Stimulated activated CD8-positive, alpha-beta memory T cell treated with anti-CD3 and anti-CD28 coated beads, Interleukin-12 subunit alpha, Interleukin-12 subunit beta, amount 100 ng/mL, for 24 hours (primary cell): Measurements from ENCODE around the gene CNTN1.
"Not testable (repeated sequence)": the region's sequence is repeated elsewhere in the genome, so short reads cannot be mapped to it uniquely, and the experiment has no call there.

ENCODE experiments used
- DNase-seq: peaks from one replicate; pipeline ENCODE4 v3.0.0-alpha.2; 2020; ENCODE audit errors: extremely low read depth

Gene CNTN1

DNA sequence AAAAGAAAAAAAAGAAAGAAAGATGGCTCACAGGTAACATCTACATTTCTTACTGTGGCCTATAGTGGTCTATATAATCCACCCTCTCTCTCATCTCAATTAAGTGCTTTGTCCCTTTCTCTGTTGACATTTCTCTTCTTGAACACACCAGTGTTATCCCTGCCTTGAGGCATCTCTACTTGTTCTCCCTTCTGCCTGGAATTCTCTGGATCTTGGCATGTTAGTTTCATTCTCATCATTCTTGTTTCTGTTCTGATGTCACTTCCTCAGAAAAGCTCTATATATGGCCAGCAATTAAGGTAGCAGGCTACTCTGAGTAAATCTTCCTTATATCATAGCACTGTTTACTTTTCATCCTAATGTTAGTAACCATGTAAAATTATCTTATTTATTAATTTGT is 340.1 kb downstream of the CNTN1 start:
- DNase-seq, result no peak

- DNase-seq, result no peak
These were observed 342.4 kb downstream of the CNTN1 start for GRCh38 chr12:41034686-41035085.

DNA sequence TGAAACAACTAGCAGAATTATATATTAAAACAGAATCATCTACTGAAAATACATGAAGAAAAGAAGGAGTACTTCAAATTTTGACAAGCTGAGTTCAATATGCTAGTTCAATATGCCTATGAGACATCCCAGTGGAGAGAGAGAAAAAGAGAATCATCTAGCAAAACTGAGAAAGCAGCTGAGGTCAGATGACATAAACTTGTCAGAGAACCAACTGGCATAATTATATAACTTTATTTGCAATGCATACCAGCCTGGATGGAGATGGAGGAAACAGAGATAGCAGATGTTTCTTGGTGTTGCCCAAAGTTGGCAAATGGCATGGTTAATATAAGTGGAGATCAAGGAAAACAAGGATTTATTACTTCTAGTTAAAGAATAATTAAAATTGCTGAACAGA is 347.2 kb downstream of the CNTN1 start:
- DNase-seq, result no peak

DNA sequence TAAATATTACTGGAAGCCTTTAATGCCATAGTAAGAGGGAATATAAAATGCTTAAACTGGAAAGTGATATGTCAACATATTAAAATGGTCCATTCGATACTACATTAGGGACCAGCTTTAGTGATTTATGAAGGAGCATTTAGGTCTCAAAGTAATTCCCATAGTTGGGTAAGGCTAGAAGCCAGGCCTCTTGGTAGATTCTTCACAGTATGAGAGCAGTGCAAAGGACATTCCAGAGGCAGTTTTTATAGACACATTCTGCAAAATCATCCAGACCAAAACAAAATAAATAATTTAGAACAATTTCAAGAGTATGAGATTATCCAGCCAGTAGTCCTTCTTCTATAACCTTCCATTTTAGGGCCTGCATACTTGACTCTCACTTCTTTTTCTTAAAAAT is 353.3 kb downstream of the CNTN1 start:
- no peak for DNase-seq

DNA sequence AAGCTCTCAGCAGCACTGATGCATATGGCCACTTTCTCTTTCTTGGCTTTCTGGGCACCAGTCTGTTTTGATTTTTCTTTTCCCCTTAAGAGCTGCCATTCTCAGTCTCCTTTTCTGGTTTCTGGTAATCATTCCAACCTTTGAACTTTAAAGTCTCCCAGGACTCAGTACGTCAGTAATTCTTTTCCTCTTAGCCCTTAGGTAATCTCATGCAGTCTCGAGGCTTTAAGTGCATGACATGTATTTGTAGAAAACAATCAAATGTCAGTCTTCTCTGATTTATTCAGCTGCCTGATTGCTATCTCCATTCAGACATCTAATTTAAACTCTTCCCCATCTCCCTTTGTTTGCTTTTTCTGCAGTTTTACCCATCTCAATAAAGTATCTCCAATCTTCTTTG is 356.8 kb downstream of the CNTN1 start:
- no peak for DNase-seq

DNA sequence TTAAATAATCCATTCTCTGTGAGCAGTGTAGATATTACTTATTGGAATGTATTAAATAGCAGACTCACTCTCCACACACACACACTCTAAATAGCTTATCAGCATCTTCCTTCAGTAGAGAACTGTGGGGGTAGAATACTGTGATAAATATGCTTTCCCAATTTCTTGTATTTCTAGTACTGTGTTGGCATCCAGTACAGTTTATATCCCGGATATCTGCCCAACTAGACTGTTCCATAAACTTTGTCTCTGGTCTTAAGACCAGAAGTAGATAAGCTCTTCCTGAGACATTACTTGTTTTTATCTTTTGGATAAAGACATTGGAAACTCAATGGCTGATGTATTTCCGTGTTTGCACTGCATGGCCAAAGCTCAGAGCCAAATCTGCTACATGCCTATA is 359.7 kb downstream of the CNTN1 start:
- no peak for DNase-seq

DNA sequence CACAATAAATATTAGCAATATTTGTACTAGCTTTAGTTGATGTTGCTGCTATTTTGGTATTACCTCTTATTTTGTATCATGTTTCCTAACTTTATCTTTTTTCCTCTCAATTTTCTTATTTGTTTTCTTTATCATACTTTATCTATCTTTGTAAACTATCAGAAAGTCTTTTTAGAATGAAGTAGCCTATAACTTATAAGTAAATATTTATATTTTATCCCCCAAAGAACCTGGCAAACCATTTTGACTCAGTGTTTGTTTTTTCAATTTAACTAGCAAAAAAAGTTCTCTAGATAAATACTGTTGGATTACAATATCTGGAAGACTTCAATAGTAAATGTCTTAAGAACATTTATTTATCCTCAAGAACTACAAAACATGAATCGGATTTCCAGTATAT is 360.2 kb downstream of the CNTN1 start:
- no peak for DNase-seq

DNA sequence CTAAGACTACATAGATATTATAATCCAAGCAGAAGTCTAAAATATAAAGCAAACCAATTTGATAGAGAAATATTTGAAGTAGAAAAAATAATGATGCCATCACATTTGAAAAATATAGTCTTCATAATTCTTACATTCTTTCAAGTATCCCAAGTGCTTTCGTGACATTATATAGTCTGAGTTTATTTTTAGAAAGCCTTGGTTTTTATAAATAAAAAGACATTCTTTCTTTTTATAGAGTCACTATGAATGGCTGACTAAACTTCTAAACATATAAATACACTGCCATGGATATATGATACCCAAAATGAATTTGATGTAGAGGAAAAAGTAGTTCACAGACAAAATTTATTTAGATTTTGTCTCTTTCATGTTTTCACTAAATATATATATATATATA is 360.8 kb downstream of the CNTN1 start:
- no peak for DNase-seq

- DNase-seq, result no peak
These were observed 363.8 kb downstream of the CNTN1 start for GRCh38 chr12:41055875-41056577.

DNA sequence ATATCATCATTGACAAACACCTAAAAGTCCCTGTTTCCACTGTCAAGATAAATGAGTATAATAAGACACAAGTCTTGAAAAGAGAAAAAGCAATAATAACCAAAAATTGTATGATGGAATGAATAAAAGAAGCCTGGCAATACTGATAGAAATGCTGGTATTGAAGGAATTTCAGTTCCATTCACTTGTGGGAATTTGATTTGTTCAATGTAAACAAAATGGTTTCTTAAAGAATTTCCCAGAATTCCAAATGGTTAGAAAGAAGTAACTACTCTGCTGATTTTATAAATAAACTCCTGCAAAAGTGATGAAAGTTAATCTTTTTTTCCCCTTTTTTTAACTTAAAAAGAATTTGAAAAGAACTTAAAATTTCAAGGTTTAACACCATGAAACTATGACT is 366.0 kb downstream of the CNTN1 start:
- no peak for DNase-seq

DNA sequence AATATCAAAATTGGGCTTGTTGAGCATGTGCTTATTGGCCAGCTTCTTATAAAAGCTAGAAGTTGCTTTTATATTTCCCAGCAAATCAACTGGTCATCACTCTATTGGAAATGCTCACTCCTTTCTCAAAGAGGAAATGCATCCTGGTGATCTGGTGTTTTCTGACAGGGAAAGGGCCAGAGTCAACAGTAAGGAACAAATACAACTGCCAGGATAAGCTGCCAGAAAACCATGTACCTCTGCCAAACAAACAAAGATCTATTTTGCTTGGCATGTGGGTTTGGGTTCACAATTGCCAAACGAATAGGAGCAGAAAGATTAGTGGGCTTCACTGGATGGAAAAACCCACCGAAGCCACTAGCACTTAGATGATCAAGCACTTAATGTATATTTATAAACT is 369.0 kb downstream of the CNTN1 start:
- DNase-seq, result no peak

DNA sequence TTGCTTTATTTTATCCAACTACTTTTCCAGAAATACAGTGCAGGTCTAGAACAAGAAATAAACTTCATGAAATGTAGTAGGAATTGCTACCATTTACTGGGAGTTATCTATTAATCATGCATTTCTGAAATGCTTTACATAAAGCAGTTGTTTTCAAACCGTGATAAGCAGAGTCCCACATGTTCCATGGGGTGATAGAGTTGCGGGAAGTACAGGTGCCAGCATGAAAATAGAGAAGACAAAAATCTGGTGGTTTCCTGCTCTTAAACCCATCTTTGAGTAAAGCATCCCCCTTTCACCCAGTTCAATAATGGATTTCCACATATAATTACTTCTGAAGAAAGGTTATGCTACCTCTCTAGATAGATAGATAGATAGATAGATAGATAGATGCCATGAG is 372.2 kb downstream of the CNTN1 start:
- no peak for DNase-seq

- no peak for DNase-seq
These were observed 375.9 kb downstream of the CNTN1 start for GRCh38 chr12:41067941-41068645.

DNA sequence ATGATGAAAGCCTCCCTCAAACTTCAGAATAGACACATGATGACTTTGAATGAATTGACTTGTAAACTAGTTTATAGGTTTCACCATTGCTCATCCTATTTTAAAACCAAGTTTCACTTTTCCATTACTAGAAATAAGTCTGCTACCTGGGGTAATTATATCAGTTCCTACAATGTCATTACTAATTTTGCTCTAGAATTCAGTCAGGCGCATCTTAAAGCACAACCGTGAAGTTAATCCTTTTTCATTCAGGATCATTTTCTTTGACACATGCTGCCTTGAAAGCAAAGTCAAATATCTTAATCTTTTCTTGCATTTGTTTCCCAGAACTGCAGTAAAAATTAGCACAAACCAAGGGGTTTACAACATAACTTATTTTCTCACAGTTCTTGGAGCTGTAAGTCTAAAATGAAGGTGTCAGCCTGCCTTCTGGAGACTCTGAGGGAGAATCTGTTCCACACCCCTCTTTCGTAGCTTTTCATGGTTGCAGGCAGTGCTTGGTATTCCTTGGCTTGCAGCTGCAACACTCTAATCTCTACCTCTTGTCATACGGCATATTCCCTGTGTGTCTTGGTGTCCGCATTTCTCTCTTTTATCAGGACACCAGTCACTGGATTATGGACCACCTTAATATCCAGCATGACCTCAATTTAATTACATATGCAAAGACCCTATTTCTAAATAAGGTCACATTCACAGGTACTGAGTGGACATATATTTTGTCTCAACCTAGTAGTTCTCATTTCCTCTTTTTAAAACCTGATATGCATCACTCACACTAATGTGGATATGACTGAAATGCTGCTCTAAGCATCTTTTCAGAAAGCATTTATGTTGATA is 381.6 kb downstream of the CNTN1 start:
- no peak for DNase-seq

DNA sequence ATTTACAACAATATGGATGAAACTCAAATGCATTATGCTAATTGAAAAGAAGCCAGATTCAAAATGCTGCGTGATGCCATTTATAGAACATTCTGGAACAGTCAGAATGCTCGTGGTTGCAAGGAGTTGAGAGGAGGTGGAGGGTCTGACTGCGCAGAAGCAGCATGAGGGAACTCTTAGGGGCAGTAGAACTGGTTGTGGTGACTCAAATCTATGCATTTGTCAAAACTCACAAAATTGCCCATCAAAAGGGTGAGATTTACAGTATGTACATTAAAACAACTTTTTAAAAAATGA is 382.2 kb downstream of the CNTN1 start:
- DNase-seq, result no peak

- no peak for DNase-seq
These were observed 383.9 kb downstream of the CNTN1 start for GRCh38 chr12:41076114-41076513.

GRCh38 chr12:41081241-41081640 is 389.0 kb downstream of the CNTN1 start:
- DNase-seq, result not testable (repeated sequence)

GRCh38 chr12:41089438-41089837 is 397.2 kb downstream of the CNTN1 start:
- no peak for DNase-seq

GRCh38 chr12:41092115-41092514 is 399.9 kb downstream of the CNTN1 start:
- DNase-seq, result no peak

GRCh38 chr12:41096797-41097196 is 404.6 kb downstream of the CNTN1 start:
- DNase-seq, result no peak

DNA sequence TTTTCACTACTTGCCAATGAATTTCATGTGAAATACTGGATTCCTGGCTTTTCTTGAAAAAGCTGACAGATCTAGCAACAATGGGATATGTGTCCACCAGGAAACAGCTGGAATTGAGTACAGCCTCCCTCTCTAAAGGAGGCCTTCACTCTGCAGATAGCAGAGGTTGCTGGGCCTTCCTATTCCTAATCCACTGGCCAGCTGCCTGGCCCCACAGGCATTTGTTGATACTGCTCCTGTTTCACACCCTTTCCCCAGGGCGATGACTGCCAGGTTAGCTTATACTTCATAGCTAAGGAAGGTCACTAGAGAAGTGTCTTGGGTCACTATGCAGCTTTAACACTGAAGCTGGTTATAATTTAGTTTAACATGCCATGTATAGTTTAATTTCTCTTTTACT is 408.3 kb downstream of the CNTN1 start:
- DNase-seq, result no peak

- no peak for DNase-seq
These were observed 409.6 kb downstream of the CNTN1 start for GRCh38 chr12:41101806-41102205.

DNA sequence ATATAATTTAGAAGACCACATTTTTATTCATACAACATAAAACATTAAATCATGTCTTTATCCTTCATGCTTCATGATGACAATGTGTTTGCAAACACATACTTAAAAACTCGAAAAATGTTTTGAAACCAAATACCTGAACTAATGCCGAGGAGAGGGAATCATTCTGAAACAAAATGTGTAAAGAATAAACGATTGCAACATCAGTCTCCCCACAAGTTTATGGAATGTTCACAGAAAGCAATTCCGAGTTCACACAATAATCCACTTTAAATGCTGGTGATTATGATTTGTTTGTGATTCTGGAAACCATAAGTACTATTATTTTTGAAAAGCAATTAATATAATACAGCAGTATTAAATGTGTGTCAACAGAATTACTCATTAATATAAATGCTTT is 411.4 kb downstream of the CNTN1 start:
- no peak for DNase-seq
